Liver (tissue), 9 donors: ENCODE data around the gene NCAM1. TPM values are rescaled to one million over a fixed set of nuclear protein-coding genes. Genes with fewer than 3 reads are reported as not detected.

Experiments
- DNase-seq: peaks from one replicate; pipeline ENCODE4 v3.0.0-alpha.2; 2017; ENCODE audit warnings: low spot score
- H3K27ac ChIP-seq, 2 donors: one replicate each; pipeline ENCODE4 v1.7.0; 2013; ENCODE audit warnings: inconsistent platforms in 2 of 2, low read length in 2 of 2, control low read depth in 1 of 2, low read depth in 1 of 2, mild to moderate bottlenecking in 1 of 2
- H3K27me3 ChIP-seq, 4 donors: one replicate each; pipeline versions ENCODE4 v1.6.1 to v1.7.0; 2013; ENCODE audit warnings: low read length in 3 of 4, inconsistent platforms in 1 of 4, mild to moderate bottlenecking in 1 of 4, moderate library complexity in 1 of 4; ENCODE audit not compliant: control insufficient read depth in 4 of 4, insufficient read depth in 4 of 4
- H3K36me3 ChIP-seq, 4 donors: one replicate each; pipeline versions ENCODE4 v1.6.1 to v1.7.0; 2013; ENCODE audit warnings: low read length in 3 of 4, mild to moderate bottlenecking in 3 of 4, low read depth in 1 of 4, moderate library complexity in 1 of 4; ENCODE audit not compliant: control insufficient read depth in 4 of 4, insufficient read depth in 3 of 4
- H3K4me1 ChIP-seq, 4 donors: one replicate each; pipeline versions ENCODE4 v1.6.1 to v1.7.0; 2013; ENCODE audit warnings: low read length in 3 of 4, mild to moderate bottlenecking in 3 of 4, moderate library complexity in 1 of 4; ENCODE audit not compliant: control insufficient read depth in 4 of 4, insufficient read depth in 4 of 4
- H3K4me3 ChIP-seq, 3 donors: one replicate each; pipeline versions ENCODE4 v1.6.1 to v1.7.0; 2013; ENCODE audit warnings: low read length in 3 of 3, control low read depth in 1 of 3, low read depth in 1 of 3, mild to moderate bottlenecking in 1 of 3
- H3K9ac ChIP-seq, 2 donors: one replicate each; pipeline ENCODE4 v1.7.0; 2013; ENCODE audit warnings: low read length in 2 of 2, mild to moderate bottlenecking in 2 of 2, moderate library complexity in 2 of 2, control low read depth in 1 of 2, low read depth in 1 of 2
- H3K9me3 ChIP-seq, 4 donors: one replicate each; pipeline versions ENCODE4 v1.6.1 to v1.7.0; 2013; ENCODE audit warnings: low read length in 3 of 4; ENCODE audit not compliant: control insufficient read depth in 4 of 4
- EGR1 ChIP-seq, 2 donors: IDR thresholded peaks; 2 replicates each; pipeline ENCODE4 v1.6.1; 2016 to 2018; ENCODE audit warnings: antibody characterized with exemption in 2 of 2, low read depth in 2 of 2
- FOXA1 ChIP-seq: IDR thresholded peaks from 2 replicates; pipeline ENCODE4 v1.6.1; 2016; ENCODE audit warnings: antibody characterized with exemption
- FOXA2 ChIP-seq: IDR thresholded peaks from 2 replicates; pipeline ENCODE4 v1.6.1; 2016; ENCODE audit warnings: antibody characterized with exemption
- GABPA ChIP-seq, 2 donors: IDR thresholded peaks in 1 of 2; conservative IDR thresholded peaks in 1 of 2; 2 replicates each; pipeline ENCODE4 v1.6.1; 2016; ENCODE audit warnings: antibody characterized with exemption in 2 of 2, mild to moderate bottlenecking in 1 of 2, moderate library complexity in 1 of 2
- HNF4G ChIP-seq: IDR thresholded peaks from 2 replicates; pipeline ENCODE4 v1.6.1; 2016; ENCODE audit warnings: antibody characterized with exemption
- JUND ChIP-seq, 2 donors: IDR thresholded peaks; 2 replicates each; pipeline ENCODE4 v1.6.1; 2016; ENCODE audit warnings: antibody characterized with exemption in 2 of 2
- NR2F2 ChIP-seq: IDR thresholded peaks from 2 replicates; pipeline ENCODE4 v1.6.1; 2016; ENCODE audit warnings: antibody characterized with exemption
- RAD21 ChIP-seq, 2 donors: IDR thresholded peaks; 2 replicates each; pipeline ENCODE4 v1.6.1; 2016; ENCODE audit warnings: antibody characterized with exemption in 2 of 2, mild to moderate bottlenecking in 2 of 2
- RXRA ChIP-seq, 2 donors: IDR thresholded peaks; 2 replicates each; pipeline ENCODE4 v1.6.1; 2017 to 2018; ENCODE audit warnings: antibody characterized with exemption in 2 of 2, mild to moderate bottlenecking in 1 of 2
- SP1 ChIP-seq: IDR thresholded peaks from 2 replicates; pipeline ENCODE4 v1.6.1; 2018; ENCODE audit warnings: antibody characterized with exemption, mild to moderate bottlenecking
- YY1 ChIP-seq: IDR thresholded peaks from 2 replicates; pipeline ENCODE4 v1.6.1; 2016; ENCODE audit warnings: antibody characterized with exemption, mild to moderate bottlenecking
- WGBS: extraction: QIAGEN DNeasy Blood & Tissue Kit; methylation state at CpG from one replicate; pipeline ENCODE4 v1.1.7; 2013; 5-methylcytosine and 5-hydroxymethylcytosine counted together
- polyA plus RNA-seq, 2 donors: library from polyadenylated mRNA; stranded (reverse) in 1 of 2; unstranded in 1 of 2; fragments of 200-250 nt in 1 of 2; fragments of >200 nt in 1 of 2; fragmentation: Nextera tagmentation in 1 of 2; extraction: Ambion mirVana in 1 of 2; gene quantifications; one replicate each; pipeline versions ENCODE4 v1.2.1 to v1.2.3, GENCODE V29; 2013 to 2015
- total RNA-seq, 2 donors: library from RNA; depleted of rRNA; stranded (reverse); fragments of >200 nt; gene quantifications; one replicate each; pipeline ENCODE4 v1.2.3, GENCODE V29; 2014
- TF ChIP-seq, protein P1 (sequence below): fragments of 150-350 bp; IDR thresholded peaks from 2 replicates; pipeline ENCODE4 v1.5.1; 2017; ENCODE audit warnings: improper control_type of control experiment, low read depth, low read length; ENCODE audit not compliant: missing input control
- TF ChIP-seq, protein P2 (sequence below): IDR thresholded peaks from 2 replicates; pipeline ENCODE4 v1.6.1; 2016; ENCODE audit warnings: antibody characterized with exemption
- TF ChIP-seq, protein P3 (sequence below): IDR thresholded peaks from 2 replicates; pipeline ENCODE4 v1.6.1; 2016; ENCODE audit warnings: antibody characterized with exemption
- TF ChIP-seq, protein P4 (sequence below): IDR thresholded peaks from 2 replicates; pipeline ENCODE4 v1.6.1; 2016; ENCODE audit warnings: antibody characterized with exemption
- donor health status: healthy.
- donor health status: healthy.
- donor health status: healthy.
- donor health status: healthy.
- donor health status: healthy.

Gene NCAM1
- total and polyA plus RNA-seq, 4 donors, result 0.65 to 2.1 (median 0.88) TPM

DNA sequence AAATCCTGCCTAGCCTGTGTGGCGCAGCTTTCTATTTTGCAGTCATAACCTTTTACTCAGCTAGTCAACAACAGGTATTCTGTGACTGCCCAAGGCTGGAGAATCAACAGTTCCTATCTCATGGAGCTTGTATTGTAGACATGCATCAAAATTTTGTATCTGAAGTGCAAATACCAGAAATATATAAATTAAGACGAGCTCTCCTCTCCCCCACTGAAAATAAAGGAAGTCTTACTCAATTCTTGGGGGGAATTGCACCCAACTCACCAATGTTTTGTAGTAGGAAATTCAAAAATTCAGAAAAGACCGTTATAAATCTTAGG, 153.4 kb downstream of the NCAM1 start:
- Histone ChIP-seq H3K36me3 (no peaks in the 10 kb centered on the region), H3K9ac (no peak overlapping the region), H3K27ac (no peak overlapping the region), H3K4me1 (no peaks in the 10 kb centered on the region), H3K9me3 (no peaks in the 10 kb centered on the region), H3K4me3 (no peak overlapping the region), H3K27me3 (no peaks in the 10 kb centered on the region)
- TF ChIP-seq, protein P1, sequence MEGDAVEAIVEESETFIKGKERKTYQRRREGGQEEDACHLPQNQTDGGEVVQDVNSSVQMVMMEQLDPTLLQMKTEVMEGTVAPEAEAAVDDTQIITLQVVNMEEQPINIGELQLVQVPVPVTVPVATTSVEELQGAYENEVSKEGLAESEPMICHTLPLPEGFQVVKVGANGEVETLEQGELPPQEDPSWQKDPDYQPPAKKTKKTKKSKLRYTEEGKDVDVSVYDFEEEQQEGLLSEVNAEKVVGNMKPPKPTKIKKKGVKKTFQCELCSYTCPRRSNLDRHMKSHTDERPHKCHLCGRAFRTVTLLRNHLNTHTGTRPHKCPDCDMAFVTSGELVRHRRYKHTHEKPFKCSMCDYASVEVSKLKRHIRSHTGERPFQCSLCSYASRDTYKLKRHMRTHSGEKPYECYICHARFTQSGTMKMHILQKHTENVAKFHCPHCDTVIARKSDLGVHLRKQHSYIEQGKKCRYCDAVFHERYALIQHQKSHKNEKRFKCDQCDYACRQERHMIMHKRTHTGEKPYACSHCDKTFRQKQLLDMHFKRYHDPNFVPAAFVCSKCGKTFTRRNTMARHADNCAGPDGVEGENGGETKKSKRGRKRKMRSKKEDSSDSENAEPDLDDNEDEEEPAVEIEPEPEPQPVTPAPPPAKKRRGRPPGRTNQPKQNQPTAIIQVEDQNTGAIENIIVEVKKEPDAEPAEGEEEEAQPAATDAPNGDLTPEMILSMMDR, result no peak
- TF ChIP-seq FOXA2 (no peak), RAD21 (IDR thresholded peaks at IDR 0.05) (no peak), HNF4G (no peak), JUND (IDR thresholded peaks at IDR 0.05) (no peak), GABPA (IDR thresholded peaks at IDR 0.05 in 1 of 2, conservative IDR thresholded peaks at IDR 0.05 in 1 of 2) (no peak), NR2F2 (no peak), RXRA (IDR thresholded peaks at IDR 0.05) (no peak), EGR1 (IDR thresholded peaks at IDR 0.05; ENCODE audit: low read depth in 2 of 2) (no peak), SP1 (no peak), FOXA1 (no peak), YY1 (no peak)
- TF ChIP-seq, protein P2, sequence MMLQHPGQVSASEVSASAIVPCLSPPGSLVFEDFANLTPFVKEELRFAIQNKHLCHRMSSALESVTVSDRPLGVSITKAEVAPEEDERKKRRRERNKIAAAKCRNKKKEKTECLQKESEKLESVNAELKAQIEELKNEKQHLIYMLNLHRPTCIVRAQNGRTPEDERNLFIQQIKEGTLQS, result no peak
- TF ChIP-seq, protein P3, sequence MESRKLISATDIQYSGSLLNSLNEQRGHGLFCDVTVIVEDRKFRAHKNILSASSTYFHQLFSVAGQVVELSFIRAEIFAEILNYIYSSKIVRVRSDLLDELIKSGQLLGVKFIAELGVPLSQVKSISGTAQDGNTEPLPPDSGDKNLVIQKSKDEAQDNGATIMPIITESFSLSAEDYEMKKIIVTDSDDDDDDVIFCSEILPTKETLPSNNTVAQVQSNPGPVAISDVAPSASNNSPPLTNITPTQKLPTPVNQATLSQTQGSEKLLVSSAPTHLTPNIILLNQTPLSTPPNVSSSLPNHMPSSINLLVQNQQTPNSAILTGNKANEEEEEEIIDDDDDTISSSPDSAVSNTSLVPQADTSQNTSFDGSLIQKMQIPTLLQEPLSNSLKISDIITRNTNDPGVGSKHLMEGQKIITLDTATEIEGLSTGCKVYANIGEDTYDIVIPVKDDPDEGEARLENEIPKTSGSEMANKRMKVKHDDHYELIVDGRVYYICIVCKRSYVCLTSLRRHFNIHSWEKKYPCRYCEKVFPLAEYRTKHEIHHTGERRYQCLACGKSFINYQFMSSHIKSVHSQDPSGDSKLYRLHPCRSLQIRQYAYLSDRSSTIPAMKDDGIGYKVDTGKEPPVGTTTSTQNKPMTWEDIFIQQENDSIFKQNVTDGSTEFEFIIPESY, result no peak
- TF ChIP-seq, protein P4, sequence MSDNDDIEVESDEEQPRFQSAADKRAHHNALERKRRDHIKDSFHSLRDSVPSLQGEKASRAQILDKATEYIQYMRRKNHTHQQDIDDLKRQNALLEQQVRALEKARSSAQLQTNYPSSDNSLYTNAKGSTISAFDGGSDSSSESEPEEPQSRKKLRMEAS, result no peak
- DNase-seq, result no peak
- WGBS, result 61% methylated on average over 3 of the region's 3 CpGs

DNA sequence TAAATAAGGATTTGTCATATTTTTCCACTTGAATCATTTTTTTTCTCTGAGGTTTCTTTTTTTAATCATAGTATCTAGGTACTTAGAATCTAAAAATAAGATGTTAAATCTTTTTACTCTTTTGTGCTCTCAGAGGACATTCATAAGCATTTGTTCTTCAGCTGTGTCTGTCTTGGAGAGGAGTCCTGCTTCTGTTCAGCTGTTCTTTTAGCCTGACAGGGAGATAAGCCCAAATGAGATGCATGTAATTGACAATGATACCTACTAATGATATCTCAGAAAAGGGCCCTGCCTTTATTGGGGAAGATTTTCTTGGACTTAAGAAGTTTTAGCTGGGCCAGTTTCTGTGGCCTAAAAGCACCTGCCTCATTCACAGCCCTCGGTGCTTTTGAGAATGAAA, 156.9 kb downstream of the NCAM1 start:
- H3K9me3 ChIP-seq, result no peaks in the 10 kb centered on the region
- DNase-seq, result no peak
- 80% methylated on average over 1 of the region's 1 CpG for WGBS
- H3K27me3 ChIP-seq, result no peaks in the 10 kb centered on the region
- no peak overlapping the region for H3K27ac ChIP-seq
- H3K36me3 ChIP-seq, result no peaks in the 10 kb centered on the region
- TF ChIP-seq, protein P2, result no peak
- TF ChIP-seq RAD21 (IDR thresholded peaks at IDR 0.05) (no peak), FOXA1 (no peak), EGR1 (IDR thresholded peaks at IDR 0.05; ENCODE audit: low read depth in 2 of 2) (no peak), RXRA (IDR thresholded peaks at IDR 0.05) (no peak), NR2F2 (no peak), JUND (IDR thresholded peaks at IDR 0.05) (no peak), YY1 (no peak), FOXA2 (no peak)
- TF ChIP-seq, protein P4, result no peak
- H3K4me3 ChIP-seq, result no peak overlapping the region
- H3K9ac ChIP-seq, result no peak overlapping the region
- no peaks in the 10 kb centered on the region for H3K4me1 ChIP-seq
